ENCODE data around the gene IL6ST.

The IL6ST gene

DNA sequence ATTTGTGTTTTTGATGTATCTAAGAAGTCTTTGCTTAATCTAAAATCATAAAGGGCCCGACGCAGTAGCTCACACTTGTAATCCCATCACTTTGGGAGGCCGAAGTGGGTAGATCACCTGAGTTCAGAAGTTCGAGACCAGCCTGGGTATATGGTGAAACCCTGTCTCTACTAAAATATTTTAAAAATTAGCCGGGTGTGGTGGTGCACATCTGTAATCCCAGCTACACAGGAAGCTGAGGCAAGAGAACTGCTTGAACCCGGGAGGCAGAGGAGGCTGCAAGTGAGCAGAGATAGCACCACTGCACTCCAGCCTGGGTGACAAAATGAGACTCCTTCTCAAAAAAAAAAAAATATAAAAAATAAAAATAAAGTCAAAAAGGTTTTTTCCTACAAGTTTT, 9.6 kb downstream of the IL6ST start:
- H3K27ac ChIP-seq (ENCODE audit: low read depth, low read length): no peak overlapping the region
- no peaks in the 10 kb centered on the region; the same call in 1 of the 2 replicates for H3F3A ChIP-seq (ENCODE audit: control insufficient read depth, insufficient read depth)
- H3K4me1 ChIP-seq (ENCODE audit: control insufficient read depth, low read length): no peaks in the 10 kb centered on the region
- H4K20me1 ChIP-seq (ENCODE audit: control insufficient read depth, insufficient read depth, low read depth, low read length): 0 out of 2 replicates have a peak, but pooled peaks cover 3% of the 10 kb centered on the region
- no peaks in the 10 kb centered on the region for H3K9me2 ChIP-seq (replicated peaks; ENCODE audit: control insufficient read depth, low read length)
- no peak overlapping the region for H3K4me3 ChIP-seq (ENCODE audit: low read length)
- TF ChIP-seq, protein P1, sequence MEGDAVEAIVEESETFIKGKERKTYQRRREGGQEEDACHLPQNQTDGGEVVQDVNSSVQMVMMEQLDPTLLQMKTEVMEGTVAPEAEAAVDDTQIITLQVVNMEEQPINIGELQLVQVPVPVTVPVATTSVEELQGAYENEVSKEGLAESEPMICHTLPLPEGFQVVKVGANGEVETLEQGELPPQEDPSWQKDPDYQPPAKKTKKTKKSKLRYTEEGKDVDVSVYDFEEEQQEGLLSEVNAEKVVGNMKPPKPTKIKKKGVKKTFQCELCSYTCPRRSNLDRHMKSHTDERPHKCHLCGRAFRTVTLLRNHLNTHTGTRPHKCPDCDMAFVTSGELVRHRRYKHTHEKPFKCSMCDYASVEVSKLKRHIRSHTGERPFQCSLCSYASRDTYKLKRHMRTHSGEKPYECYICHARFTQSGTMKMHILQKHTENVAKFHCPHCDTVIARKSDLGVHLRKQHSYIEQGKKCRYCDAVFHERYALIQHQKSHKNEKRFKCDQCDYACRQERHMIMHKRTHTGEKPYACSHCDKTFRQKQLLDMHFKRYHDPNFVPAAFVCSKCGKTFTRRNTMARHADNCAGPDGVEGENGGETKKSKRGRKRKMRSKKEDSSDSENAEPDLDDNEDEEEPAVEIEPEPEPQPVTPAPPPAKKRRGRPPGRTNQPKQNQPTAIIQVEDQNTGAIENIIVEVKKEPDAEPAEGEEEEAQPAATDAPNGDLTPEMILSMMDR (IDR thresholded peaks at IDR 0.05; ENCODE audit: low read depth, low read length, poor library complexity, severe bottlenecking): no peak
- TF ChIP-seq EZH2phosphoT487 (IDR thresholded peaks at IDR 0.05; ENCODE audit: borderline replicate concordance, low read length): no peak
- H3K36me3 ChIP-seq (ENCODE audit: control insufficient read depth, low read length): peaks cover 9% of the 10 kb centered on the region
- H3K9me3 ChIP-seq (ENCODE audit: control insufficient read depth, insufficient read depth, low read length): peaks cover 7% of the 10 kb centered on the region
- no peak overlapping the region for H3K4me2 ChIP-seq (ENCODE audit: low read length)
- no peaks in the 10 kb centered on the region for H3K27me3 ChIP-seq (ENCODE audit: control insufficient read depth, low read length)
- H3K79me2 ChIP-seq (ENCODE audit: control insufficient read depth, low read length): peaks cover 33% of the 10 kb centered on the region

DNA sequence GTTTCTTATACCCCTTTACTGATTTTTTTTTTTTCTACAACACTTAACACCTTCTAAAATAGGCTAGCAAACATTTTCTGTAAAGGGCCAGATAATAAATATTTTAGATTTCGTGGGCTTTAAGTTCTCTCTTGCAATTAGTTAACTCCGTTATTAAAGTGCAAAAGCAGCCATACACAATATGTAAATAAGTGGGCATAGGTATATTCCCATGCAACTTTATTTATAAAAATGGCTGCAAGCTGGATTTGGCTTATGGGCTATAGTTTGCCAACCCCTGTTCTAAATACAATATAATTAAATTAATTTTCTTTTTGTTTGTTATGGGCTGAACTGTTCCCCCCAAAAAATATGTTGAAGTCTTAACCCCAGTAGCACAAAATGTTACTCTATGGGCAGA, 10.8 kb downstream of the IL6ST start:
- peaks cover 9% of the 10 kb centered on the region for H3K36me3 ChIP-seq (ENCODE audit: control insufficient read depth, low read length)
- H3K4me2 ChIP-seq (ENCODE audit: low read length): no peak overlapping the region

DNA sequence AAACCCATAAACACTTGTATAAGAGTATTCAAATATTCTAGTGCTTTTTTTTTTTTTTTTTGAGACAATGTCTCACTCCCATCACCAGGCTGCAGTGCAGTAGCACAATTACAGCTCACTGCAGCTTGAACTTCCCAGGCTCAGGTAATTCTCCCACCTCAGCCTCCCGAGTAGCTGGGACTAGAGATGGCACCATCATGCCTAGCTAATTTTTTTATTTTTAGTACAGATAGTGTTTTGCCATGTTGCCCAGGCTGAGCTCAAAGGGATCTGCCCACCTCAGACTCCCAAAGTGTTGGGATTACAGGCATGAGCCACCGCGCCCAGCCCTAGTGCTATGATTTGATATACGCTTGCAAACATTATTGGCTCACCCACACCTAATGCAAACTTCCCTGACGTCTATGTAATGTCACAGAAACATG, 11.8 kb downstream of the IL6ST start:
- Histone ChIP-seq H4K20me1 (ENCODE audit: control insufficient read depth, insufficient read depth, low read depth, low read length) (no peaks in the 10 kb centered on the region), H3F3A (ENCODE audit: control insufficient read depth, insufficient read depth) (no peaks in the 10 kb centered on the region), H3K9me2 (replicated peaks; ENCODE audit: control insufficient read depth, low read length) (no peaks in the 10 kb centered on the region), H3K4me2 (ENCODE audit: low read length) (no peak overlapping the region), H3K79me2 (ENCODE audit: control insufficient read depth, low read length) (peaks cover 14% of the 10 kb centered on the region), H3K27me3 (ENCODE audit: control insufficient read depth, low read length) (no peaks in the 10 kb centered on the region), H3K27ac (ENCODE audit: low read depth, low read length) (no peak overlapping the region), H3K4me3 (ENCODE audit: low read length) (no peak overlapping the region), H3K4me1 (ENCODE audit: control insufficient read depth, low read length) (no peaks in the 10 kb centered on the region), H3K9me3 (ENCODE audit: control insufficient read depth, insufficient read depth, low read length) (peaks cover 7% of the 10 kb centered on the region), H3K36me3 (ENCODE audit: control insufficient read depth, low read length) (peaks cover 9% of the 10 kb centered on the region)
- TF ChIP-seq EZH2phosphoT487 (IDR thresholded peaks at IDR 0.05; ENCODE audit: borderline replicate concordance, low read length): no peak
- TF ChIP-seq, protein P1 (IDR thresholded peaks at IDR 0.05; ENCODE audit: low read depth, low read length, poor library complexity, severe bottlenecking): no peak

More for the DNA sequence above, 10.8 kb downstream of the IL6ST start:
- no peaks in the 10 kb centered on the region for H4K20me1 ChIP-seq (ENCODE audit: control insufficient read depth, insufficient read depth, low read depth, low read length)
- H3K27ac ChIP-seq (ENCODE audit: low read depth, low read length): no peak overlapping the region
- no peaks in the 10 kb centered on the region for H3F3A ChIP-seq (ENCODE audit: control insufficient read depth, insufficient read depth)
- no peak for TF ChIP-seq EZH2phosphoT487 (IDR thresholded peaks at IDR 0.05; ENCODE audit: borderline replicate concordance, low read length)
- TF ChIP-seq, protein P1 (IDR thresholded peaks at IDR 0.05; ENCODE audit: low read depth, low read length, poor library complexity, severe bottlenecking): no peak
- H3K9me3 ChIP-seq (ENCODE audit: control insufficient read depth, insufficient read depth, low read length): peaks cover 7% of the 10 kb centered on the region
- no peaks in the 10 kb centered on the region for H3K27me3 ChIP-seq (ENCODE audit: control insufficient read depth, low read length)
- peaks cover 21% of the 10 kb centered on the region for H3K79me2 ChIP-seq (ENCODE audit: control insufficient read depth, low read length)
- no peaks in the 10 kb centered on the region for H3K9me2 ChIP-seq (replicated peaks; ENCODE audit: control insufficient read depth, low read length)
- H3K4me1 ChIP-seq (ENCODE audit: control insufficient read depth, low read length): no peaks in the 10 kb centered on the region
- no peak overlapping the region for H3K4me3 ChIP-seq (ENCODE audit: low read length)

Measured in DOHH2 (cell line).